Duodenal mucosa (tissue), 2 donors: ENCODE measurements around the gene D2HGDH.
A peak's percentile ranks its signal among the peaks of the same experiment; 100 is the strongest.
"Not testable (repeated sequence)": the region's sequence is repeated elsewhere in the genome, so short reads cannot be mapped to it uniquely, and the experiment has no call there.

Experiments
- H3K27ac ChIP-seq: one replicate; pipeline ENCODE4 v1.7.0; 2013; ENCODE audit warnings: low read depth, low read length
- H3K27me3 ChIP-seq, 2 donors: one replicate each; pipeline ENCODE4 v1.7.0; 2013; ENCODE audit warnings: low read length in 2 of 2, control low read depth in 1 of 2; ENCODE audit not compliant: insufficient read depth in 2 of 2, control insufficient read depth in 1 of 2
- H3K36me3 ChIP-seq, 2 donors: one replicate each; pipeline ENCODE4 v1.7.0; 2013; ENCODE audit warnings: low read length in 2 of 2, control low read depth in 1 of 2; ENCODE audit not compliant: insufficient read depth in 2 of 2, control insufficient read depth in 1 of 2
- H3K4me1 ChIP-seq, 2 donors: one replicate each; pipeline ENCODE4 v1.7.0; 2013; ENCODE audit warnings: low read length in 2 of 2, control low read depth in 1 of 2; ENCODE audit not compliant: insufficient read depth in 2 of 2, control insufficient read depth in 1 of 2
- H3K4me3 ChIP-seq, 2 donors: one replicate each; pipeline ENCODE4 v1.7.0; 2013; ENCODE audit warnings: low read length in 2 of 2, low read depth in 1 of 2
- H3K9ac ChIP-seq, 2 donors: one replicate each; pipeline ENCODE4 v1.7.0; 2013; ENCODE audit warnings: low read length in 2 of 2, low read depth in 1 of 2
- H3K9me3 ChIP-seq, 2 donors: one replicate each; pipeline ENCODE4 v1.7.0; 2013; ENCODE audit warnings: low read length in 2 of 2, control low read depth in 1 of 2; ENCODE audit not compliant: control insufficient read depth in 1 of 2

Gene D2HGDH

DNA sequence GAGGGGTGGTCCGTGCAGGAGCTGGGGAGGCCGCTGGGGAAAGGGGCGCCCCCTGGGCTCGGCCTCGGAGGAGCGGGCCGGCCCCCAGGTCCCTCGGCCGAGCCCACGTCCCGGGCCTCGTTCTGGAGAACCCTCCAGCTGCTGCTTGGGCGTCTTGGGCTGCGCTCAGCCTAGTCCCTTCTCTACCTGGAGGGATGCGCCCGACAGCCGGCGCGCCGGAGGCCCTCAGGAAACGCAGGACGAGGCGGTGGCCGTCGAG lies 293 bp upstream of the D2HGDH start:
- H3K9ac ChIP-seq, result peak overlapping the region; percentile 33 to 53

DNA sequence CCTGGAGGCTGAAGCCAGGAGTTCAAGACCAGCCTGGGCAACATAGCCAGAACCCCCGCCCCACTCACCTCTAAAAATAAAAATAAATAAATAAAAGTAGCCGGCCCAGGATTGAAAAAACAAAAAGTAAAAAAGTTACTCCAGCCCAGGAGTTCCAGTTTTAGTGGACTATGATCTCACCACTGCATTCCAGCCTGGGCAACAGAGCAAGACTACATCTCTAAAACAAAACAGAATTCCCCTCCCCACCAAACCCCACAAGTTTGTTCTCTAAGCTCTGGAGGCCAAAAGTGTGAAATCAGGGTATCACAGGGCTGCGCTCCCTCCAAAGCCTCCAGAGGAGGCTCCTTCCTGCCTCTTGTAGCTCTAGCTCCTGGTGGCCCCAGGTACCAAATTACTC lies 1.7 kb downstream of the D2HGDH start:
- Histone ChIP-seq H3K9ac (no peak overlapping the region), H3K4me1 (peaks cover 4% of the 10 kb centered on the region in 2 donors), H3K27me3 (no peaks in the 10 kb centered on the region), H3K36me3 (peaks cover 0 to 3% of the 10 kb centered on the region in 2 donors), H3K4me3 (no peak overlapping the region), H3K9me3 (no peaks in the 10 kb centered on the region), H3K27ac (no peak overlapping the region)

More for the DNA sequence above, 293 bp upstream of the D2HGDH start:
- H3K36me3 ChIP-seq, result peaks cover 0 to 3% of the 10 kb centered on the region in 2 donors
- H3K9me3 ChIP-seq, result no peaks in the 10 kb centered on the region
- peak overlapping the region; percentile 54 to 55 for H3K4me3 ChIP-seq
- H3K27ac ChIP-seq, result no peak overlapping the region
- H3K4me1 ChIP-seq, result peaks cover 4% of the 10 kb centered on the region in 2 donors
- H3K27me3 ChIP-seq, result no peaks in the 10 kb centered on the region

DNA sequence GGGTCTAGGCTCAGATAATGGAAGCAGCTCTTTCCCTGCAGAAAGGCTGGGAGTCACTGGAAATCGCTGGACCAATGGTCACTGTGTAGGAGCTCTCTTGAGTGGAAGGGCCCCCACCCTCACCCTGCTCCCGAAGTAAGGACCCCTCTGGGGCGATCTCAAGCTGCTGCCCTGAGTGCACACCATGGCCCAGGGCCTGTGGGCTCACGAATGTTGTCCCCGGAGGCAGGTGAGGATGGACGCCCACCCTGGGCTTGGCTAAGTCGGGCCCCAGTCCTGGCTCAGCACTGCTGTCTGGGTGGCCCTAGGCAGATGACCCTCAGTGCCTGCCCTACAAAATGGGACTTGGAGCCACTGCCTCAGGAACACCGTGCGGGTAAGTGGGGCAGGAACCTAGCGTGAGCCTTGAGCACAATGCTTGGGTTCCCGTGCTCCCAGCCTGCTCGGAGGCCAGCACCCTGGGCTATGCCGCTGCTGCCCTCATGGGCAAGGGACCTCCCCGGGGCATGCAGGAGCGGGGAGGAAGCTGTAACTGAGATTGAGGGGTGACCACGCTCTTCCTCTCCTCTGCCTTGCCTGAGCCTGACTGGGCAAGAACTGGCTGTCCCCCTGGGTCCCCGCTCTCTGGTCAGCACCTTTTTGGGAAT lies 3.7 kb downstream of the D2HGDH start:
- Histone ChIP-seq H3K9ac (no peak overlapping the region), H3K36me3 (peaks cover 0 to 3% of the 10 kb centered on the region in 2 donors), H3K27ac (no peak overlapping the region), H3K4me3 (no peak overlapping the region), H3K9me3 (no peaks in the 10 kb centered on the region), H3K27me3 (no peaks in the 10 kb centered on the region), H3K4me1 (peaks cover 4% of the 10 kb centered on the region in 2 donors)

DNA sequence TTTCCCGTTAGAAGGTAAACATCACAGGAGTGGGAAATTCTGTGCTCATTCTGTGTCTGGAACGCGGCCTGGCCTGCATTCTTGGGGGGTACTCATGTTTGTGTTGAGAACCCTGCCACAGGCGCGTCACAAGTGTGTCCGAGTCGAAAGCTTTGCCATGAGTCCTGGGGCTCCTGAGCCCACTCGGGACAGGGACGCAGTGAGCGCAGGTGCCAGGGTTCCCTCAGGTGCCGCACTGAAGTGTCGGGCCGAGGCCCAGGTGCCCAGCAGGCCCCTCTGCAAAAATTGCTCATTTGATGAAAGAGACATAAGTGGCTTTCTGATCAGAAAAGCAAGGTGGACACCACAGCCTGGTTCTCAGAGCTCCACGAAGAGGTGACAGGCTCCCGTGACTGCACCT lies 4.7 kb downstream of the D2HGDH start:
- H3K27me3 ChIP-seq, result no peaks in the 10 kb centered on the region
- H3K9ac ChIP-seq, result no peak overlapping the region
- H3K4me1 ChIP-seq, result peaks cover under 1 to 4% of the 10 kb centered on the region in 2 donors
- H3K4me3 ChIP-seq, result no peak overlapping the region
- no peaks in the 10 kb centered on the region for H3K9me3 ChIP-seq
- H3K27ac ChIP-seq, result no peak overlapping the region
- H3K36me3 ChIP-seq, result peaks cover 0 to 10% of the 10 kb centered on the region in 2 donors

DNA sequence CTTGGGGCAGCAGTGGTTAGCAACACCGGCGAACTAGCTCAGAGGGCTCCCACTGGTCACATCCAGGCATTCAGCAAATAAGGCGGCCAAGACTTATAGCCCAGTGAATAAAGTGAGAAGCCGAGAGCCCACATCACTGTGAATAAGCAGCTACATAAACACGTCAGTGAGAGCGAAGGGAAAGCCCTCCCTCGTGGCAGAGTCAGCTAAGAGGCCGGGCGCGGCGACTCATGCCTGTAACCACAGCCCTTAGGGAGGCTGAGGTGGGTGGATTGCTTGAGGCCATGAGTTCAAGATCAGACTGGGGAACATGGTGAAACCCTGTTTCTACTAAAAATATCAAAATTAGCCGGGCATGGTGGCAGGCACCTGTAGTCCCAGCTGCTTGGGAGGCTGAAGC lies 5.2 kb downstream of the D2HGDH start:
- Histone ChIP-seq H3K27me3 (no peaks in the 10 kb centered on the region), H3K36me3 (peaks cover 4 to 15% of the 10 kb centered on the region in 2 donors)

DNA sequence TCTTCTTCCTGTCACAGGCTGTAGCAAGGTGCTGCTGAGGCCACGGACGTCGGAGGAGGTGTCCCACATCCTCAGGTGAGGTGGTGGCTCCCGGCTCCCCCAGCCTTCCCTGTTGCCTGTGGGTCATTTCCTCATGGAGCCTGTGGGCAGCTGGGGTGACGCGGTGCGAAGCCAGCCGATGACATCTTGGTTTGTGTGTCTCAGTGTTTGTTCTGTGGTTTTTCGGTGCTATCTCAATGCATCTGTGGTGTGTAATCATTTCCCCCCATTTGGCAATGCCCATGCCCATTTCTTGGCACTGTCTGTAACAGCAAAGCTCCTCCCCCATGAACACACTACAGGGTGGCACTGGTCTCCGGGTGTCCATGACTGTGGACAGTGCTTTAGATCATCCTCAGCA lies 6.6 kb downstream of the D2HGDH start:
- H3K27ac ChIP-seq, result no peak overlapping the region
- peaks cover 16 to 28% of the 10 kb centered on the region in 2 donors for H3K36me3 ChIP-seq
- H3K4me3 ChIP-seq, result no peak overlapping the region
- no peaks in the 10 kb centered on the region for H3K9me3 ChIP-seq
- H3K9ac ChIP-seq, result no peak overlapping the region
- no peaks in the 10 kb centered on the region for H3K4me1 ChIP-seq
- no peaks in the 10 kb centered on the region for H3K27me3 ChIP-seq

More for the DNA sequence above, 5.2 kb downstream of the D2HGDH start:
- Histone ChIP-seq H3K4me1 (peaks cover 0 to 4% of the 10 kb centered on the region in 2 donors), H3K9ac (no peak overlapping the region), H3K9me3 (no peaks in the 10 kb centered on the region), H3K27ac (no peak overlapping the region), H3K4me3 (no peak overlapping the region)

DNA sequence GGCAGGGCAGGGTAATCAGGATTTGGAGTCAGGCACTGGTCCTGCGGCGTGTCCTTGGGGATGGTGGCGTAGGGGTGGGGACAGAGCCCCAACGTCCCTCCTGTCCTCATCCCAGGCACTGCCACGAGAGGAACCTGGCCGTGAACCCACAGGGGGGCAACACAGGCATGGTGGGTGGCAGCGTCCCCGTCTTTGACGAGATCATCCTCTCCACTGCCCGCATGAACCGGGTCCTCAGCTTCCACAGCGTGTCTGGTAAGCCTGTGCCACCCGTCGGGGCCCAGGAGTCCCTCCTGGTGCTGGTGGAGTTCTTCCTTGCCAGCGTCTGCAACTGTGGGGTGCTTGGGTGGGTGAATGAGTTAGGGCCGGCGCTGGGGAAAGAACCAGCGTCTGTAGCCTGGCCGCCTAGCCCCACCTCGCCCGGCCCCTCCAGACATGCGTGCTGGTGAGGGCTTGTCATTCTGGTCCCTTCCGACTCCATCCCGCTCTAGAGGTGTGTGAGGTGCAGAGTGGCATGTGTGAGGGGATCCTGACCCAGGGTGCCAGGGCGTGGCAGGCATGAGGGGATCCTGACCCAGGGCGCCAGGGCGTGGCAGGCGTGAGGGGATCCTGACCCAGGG lies 8.0 kb downstream of the D2HGDH start:
- H3K36me3 ChIP-seq, result peaks cover 16 to 29% of the 10 kb centered on the region in 2 donors
- no peak overlapping the region for H3K4me3 ChIP-seq

DNA sequence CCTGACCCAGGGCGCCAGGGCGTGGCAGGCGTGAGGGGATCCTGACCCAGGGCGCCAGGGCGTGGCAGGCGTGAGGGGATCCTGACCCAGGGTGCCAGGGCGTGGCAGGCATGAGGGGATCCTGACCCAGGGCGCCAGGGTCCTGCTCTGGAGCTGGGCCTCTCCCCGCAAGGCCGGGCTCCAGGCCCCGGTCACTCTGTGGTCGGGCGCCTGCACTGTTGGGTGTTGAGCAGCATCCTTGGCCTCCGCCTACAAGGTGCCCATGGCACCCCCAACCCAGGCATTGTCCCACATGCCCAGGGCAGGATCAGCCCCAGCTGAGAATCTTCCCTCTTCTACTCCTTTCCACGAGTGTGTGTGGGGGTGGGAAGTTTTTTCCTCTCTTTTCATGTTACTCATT lies 8.6 kb downstream of the D2HGDH start:
- H3K9me3 ChIP-seq, H3K4me1 ChIP-seq, H3K27me3 ChIP-seq, H3K4me3 ChIP-seq, H3K27ac ChIP-seq, H3K9ac ChIP-seq: not testable (repeated sequence)
- peaks cover 16 to 29% of the 10 kb centered on the region in 2 donors for H3K36me3 ChIP-seq

More for the DNA sequence above, 8.0 kb downstream of the D2HGDH start:
- H3K27ac ChIP-seq, result no peak overlapping the region
- no peaks in the 10 kb centered on the region for H3K27me3 ChIP-seq
- no peak overlapping the region for H3K9ac ChIP-seq
- no peaks in the 10 kb centered on the region for H3K4me1 ChIP-seq
- H3K9me3 ChIP-seq, result no peaks in the 10 kb centered on the region

DNA sequence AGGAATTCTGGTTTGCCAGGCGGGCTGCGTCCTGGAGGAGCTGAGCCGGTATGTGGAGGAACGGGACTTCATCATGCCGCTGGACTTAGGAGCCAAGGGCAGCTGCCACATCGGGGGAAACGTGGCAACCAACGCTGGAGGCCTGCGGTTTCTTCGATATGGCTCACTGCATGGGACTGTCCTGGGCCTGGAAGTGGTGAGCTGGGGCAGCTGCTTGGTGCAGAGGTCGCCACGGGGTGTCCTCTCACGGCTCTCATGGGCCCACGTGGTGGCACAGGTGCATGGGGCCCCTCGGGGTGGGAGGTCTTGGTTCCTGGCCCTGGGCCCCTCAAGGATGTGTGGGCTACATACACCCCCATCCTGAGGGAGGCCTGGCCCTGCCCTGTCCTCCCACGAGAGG lies 9.2 kb downstream of the D2HGDH start:
- Histone ChIP-seq H3K27me3 (no peaks in the 10 kb centered on the region), H3K4me1 (no peaks in the 10 kb centered on the region), H3K27ac (no peak overlapping the region), H3K9ac (no peak overlapping the region), H3K9me3 (no peaks in the 10 kb centered on the region), H3K36me3 (peaks cover 16 to 28% of the 10 kb centered on the region in 2 donors), H3K4me3 (no peak overlapping the region)

DNA sequence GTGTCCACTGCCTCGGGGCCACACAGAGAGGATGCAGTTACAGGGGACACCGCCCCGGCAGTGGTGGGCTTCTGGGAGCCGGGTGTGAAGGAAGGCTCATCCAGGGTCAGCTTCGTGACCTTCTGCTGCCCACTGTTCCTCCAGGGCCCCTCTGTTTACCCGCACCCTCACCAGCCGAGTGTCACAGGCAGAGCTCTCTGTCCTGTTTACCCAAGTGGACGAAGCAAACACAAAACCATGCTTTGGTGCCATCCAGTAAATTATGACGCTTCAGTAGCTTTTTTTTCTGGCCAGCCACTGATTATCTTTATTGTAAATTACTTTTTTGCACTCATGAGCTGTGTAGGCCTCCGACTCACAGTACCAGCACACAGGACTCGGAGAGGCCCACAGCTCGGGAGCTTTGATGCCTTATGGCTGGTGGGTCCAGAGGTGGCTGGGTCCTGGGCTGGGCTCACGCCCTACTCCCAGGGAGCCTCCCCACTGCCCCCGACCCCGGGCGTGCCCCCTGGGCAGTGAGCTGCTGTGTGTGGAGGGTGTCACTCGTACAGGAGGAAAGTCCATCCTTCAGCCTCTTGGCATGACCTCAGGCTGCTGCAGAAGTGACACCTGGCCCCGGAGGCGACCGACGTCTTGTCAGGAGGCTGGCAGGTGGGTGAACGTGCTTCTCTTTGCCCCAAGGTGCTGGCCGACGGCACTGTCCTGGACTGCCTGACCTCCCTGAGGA lies 9.8 kb downstream of the D2HGDH start:
- peaks cover 16 to 32% of the 10 kb centered on the region in 2 donors for H3K36me3 ChIP-seq
- H3K27ac ChIP-seq, result no peak overlapping the region
- H3K27me3 ChIP-seq, result no peaks in the 10 kb centered on the region
- no peak overlapping the region for H3K4me3 ChIP-seq
- H3K9me3 ChIP-seq, result no peaks in the 10 kb centered on the region
- no peaks in the 10 kb centered on the region for H3K4me1 ChIP-seq
- no peak overlapping the region for H3K9ac ChIP-seq
